Measurements from ENCODE around the gene ADARB1.

Gene ADARB1

GRCh38 chr21:45251635-45252447 lies 177.5 kb downstream of the ADARB1 start:
- no peak for DNase-seq (ENCODE audit: low read depth in 2 of 2)

GRCh38 chr21:45252448-45252925 lies 178.1 kb downstream of the ADARB1 start:
- DNase-seq (ENCODE audit: low read depth in 2 of 2), result no peak

- no peak for DNase-seq (ENCODE audit: low read depth in 2 of 2)
Measured at GRCh38 chr21:45253180-45253579, 178.8 kb downstream of the ADARB1 start.

GRCh38 chr21:45253633-45254459 lies 179.5 kb downstream of the ADARB1 start:
- no peak for DNase-seq (ENCODE audit: low read depth in 2 of 2)

GRCh38 chr21:45254460-45254930 lies 180.1 kb downstream of the ADARB1 start:
- DNase-seq (ENCODE audit: low read depth in 2 of 2), result no peak

- no peak for DNase-seq (ENCODE audit: low read depth in 2 of 2)
Measured at GRCh38 chr21:45255381-45256020, 181.1 kb downstream of the ADARB1 start.

- DNase-seq (ENCODE audit: low read depth in 2 of 2), result no peak
Measured at GRCh38 chr21:45256021-45256911, 181.9 kb downstream of the ADARB1 start.

- DNase-seq (ENCODE audit: low read depth in 2 of 2), result no peak
Measured at GRCh38 chr21:45256912-45257672, 182.7 kb downstream of the ADARB1 start.

- no peak for DNase-seq (ENCODE audit: low read depth in 2 of 2)
Measured at GRCh38 chr21:45257673-45258341, 183.4 kb downstream of the ADARB1 start.

- DNase-seq (ENCODE audit: low read depth in 2 of 2), result no peak
Measured at GRCh38 chr21:45258466-45258865, 184.1 kb downstream of the ADARB1 start.

GRCh38 chr21:45259206-45259840 lies 184.9 kb downstream of the ADARB1 start:
- DNase-seq (ENCODE audit: low read depth in 2 of 2), result no peak

- no peak for DNase-seq (ENCODE audit: low read depth in 2 of 2)
Measured at GRCh38 chr21:45260191-45260825, 185.9 kb downstream of the ADARB1 start.

- DNase-seq (ENCODE audit: low read depth in 2 of 2), result no peak
Measured at GRCh38 chr21:45261093-45261492, 186.7 kb downstream of the ADARB1 start.

GRCh38 chr21:45262041-45262581 lies 187.7 kb downstream of the ADARB1 start:
- DNase-seq (ENCODE audit: low read depth in 2 of 2), result no peak

GRCh38 chr21:45262616-45263015 lies 188.2 kb downstream of the ADARB1 start:
- DNase-seq (ENCODE audit: low read depth in 2 of 2), result no peak

GRCh38 chr21:45263534-45263933 lies 189.2 kb downstream of the ADARB1 start:
- DNase-seq (ENCODE audit: low read depth in 2 of 2), result no peak

GRCh38 chr21:45264146-45264911 lies 189.9 kb downstream of the ADARB1 start:
- DNase-seq (ENCODE audit: low read depth in 2 of 2), result no peak

All from stimulated activated CD8-positive, alpha-beta memory T cell treated with anti-CD3 and anti-CD28 coated beads, Interleukin-2, amount 100 ng/mL, for 1 hour (primary cell).